Muscle of leg (tissue), 11 donors: Measurements from ENCODE around the gene ST3GAL6. TPM values are rescaled to one million over a fixed set of nuclear protein-coding genes. Genes with fewer than 3 reads are reported as not detected.

Experiments used
- DNase-seq: peaks from one replicate; pipeline ENCODE4 v3.0.0; 2013
- H3K27ac ChIP-seq: one replicate; pipeline ENCODE4 v1.5.1; 2013; ENCODE audit warnings: mild to moderate bottlenecking, low read length, control low read depth
- H3K27me3 ChIP-seq: one replicate; pipeline ENCODE4 v1.6.1; 2013; ENCODE audit warnings: low read length; ENCODE audit not compliant: control insufficient read depth, insufficient read depth
- H3K36me3 ChIP-seq: one replicate; pipeline ENCODE4 v1.6.1; 2013; ENCODE audit warnings: low read length; ENCODE audit not compliant: control insufficient read depth, insufficient read depth
- H3K4me1 ChIP-seq: one replicate; pipeline ENCODE4 v1.6.1; 2013; ENCODE audit warnings: low read length; ENCODE audit not compliant: control insufficient read depth, insufficient read depth
- H3K4me3 ChIP-seq: one replicate; pipeline ENCODE4 v1.5.1; 2013; ENCODE audit warnings: low read length, control low read depth
- H3K9me3 ChIP-seq: replicated peaks from 2 replicates; pipeline ENCODE4 v1.6.1; 2013; ENCODE audit warnings: low read depth, low read length; ENCODE audit not compliant: control insufficient read depth
- WGBS: methylation state at CpG from one replicate; pipeline ENCODE4 v1.1.5; 2013; ENCODE audit warnings: missing lambda C conversion rate; ENCODE audit not compliant: insufficient coverage; 5-methylcytosine and 5-hydroxymethylcytosine counted together
- polyA plus RNA-seq, 8 donors: library from polyadenylated mRNA; unstranded; fragments of 120-200 nt; gene quantifications; one replicate each; pipeline versions ENCODE4 v1.2.1 to v1.2.3, GENCODE V29; 2013; ENCODE audit warnings: inconsistent platforms in 1 of 8, low replicate concordance in 1 of 8; ENCODE audit not compliant: insufficient read length in 8 of 8, insufficient read depth in 1 of 8
- total RNA-seq: library from RNA; stranded (reverse); fragments of 120-200 nt; gene quantifications from one replicate; pipeline ENCODE4 v1.2.4, GENCODE V29; 2013

The ST3GAL6 gene
- total and polyA plus RNA-seq, 9 donors: 4.3 to 9.1 (median 5.8) TPM

DNA sequence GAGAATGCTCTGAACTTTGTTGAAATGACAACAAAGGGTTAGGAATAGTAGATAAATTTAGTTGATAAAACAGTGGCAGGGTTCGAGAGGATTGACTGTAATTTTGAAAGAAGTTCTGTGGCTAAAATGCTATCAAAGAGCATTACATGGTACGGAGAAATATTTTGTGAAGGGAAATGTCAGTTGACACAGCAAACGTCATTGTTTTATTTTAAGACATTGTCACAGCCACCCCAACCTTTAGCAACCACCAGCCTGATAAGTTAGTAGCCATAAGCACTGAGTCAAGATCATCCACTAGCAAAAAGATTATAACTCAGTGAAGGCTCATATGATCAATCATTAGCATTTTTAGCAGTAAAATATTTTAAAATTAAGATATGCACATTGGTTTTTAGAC lies 8.7 kb upstream of the ST3GAL6 start:
- Histone ChIP-seq H3K4me3 (no peak overlapping the region), H3K4me1 (no peaks in the 10 kb centered on the region), H3K36me3 (no peaks in the 10 kb centered on the region), H3K27ac (no peak overlapping the region), H3K27me3 (no peaks in the 10 kb centered on the region), H3K9me3 (no peaks in the 10 kb centered on the region)
- WGBS: no CpG with 5 or more reads among the region's 3 CpGs
- no peak for DNase-seq

DNA sequence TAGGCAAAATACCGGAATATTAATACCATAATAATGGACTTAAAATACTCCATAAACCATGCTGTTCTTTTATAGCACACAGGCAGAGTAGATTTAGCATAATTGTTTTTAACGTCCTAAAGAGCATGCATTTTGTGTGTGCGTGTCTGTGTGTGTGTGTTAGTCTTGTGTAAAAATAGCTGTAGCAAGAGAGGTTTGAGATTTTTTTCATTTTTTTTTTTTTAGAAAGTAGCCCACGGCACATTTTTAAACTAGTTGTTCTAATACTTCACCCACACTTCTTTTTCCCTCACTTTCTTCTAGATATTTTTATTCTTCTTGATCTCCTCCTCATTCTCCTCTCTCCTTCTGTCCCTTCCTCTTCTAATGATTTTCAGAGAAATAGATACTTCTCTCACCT lies 7.5 kb upstream of the ST3GAL6 start:
- Histone ChIP-seq H3K9me3 (no peaks in the 10 kb centered on the region), H3K4me1 (no peaks in the 10 kb centered on the region), H3K27ac (no peak overlapping the region), H3K27me3 (no peaks in the 10 kb centered on the region), H3K4me3 (no peak overlapping the region), H3K36me3 (no peaks in the 10 kb centered on the region)
- no peak for DNase-seq
- no CpG with 5 or more reads among the region's 4 CpGs for WGBS

DNA sequence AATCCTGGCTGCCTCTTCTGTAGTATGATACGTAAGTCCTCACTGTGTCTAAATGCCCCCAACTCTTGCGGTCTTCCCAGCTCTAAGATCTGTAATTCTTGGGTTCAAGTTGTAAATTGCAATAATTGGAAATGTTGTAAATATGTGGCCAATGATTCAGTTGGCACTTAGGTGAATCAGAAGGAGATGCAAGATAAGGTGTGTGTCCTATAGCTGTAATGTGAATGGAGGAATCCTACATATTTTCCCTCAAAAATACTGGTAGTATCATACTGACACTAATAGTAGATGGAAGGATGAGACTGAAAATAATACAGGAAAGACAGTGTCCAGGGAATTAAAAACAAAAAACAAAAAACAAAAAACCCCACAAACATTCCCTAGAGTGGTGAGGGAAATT lies 3.5 kb upstream of the ST3GAL6 start:
- Histone ChIP-seq H3K36me3 (no peaks in the 10 kb centered on the region), H3K9me3 (no peaks in the 10 kb centered on the region), H3K27me3 (no peaks in the 10 kb centered on the region), H3K4me1 (no peaks in the 10 kb centered on the region), H3K27ac (no peak overlapping the region), H3K4me3 (no peak overlapping the region)
- DNase-seq: no peak
- 100% methylated on average over 2 of the region's 2 CpGs for WGBS

DNA sequence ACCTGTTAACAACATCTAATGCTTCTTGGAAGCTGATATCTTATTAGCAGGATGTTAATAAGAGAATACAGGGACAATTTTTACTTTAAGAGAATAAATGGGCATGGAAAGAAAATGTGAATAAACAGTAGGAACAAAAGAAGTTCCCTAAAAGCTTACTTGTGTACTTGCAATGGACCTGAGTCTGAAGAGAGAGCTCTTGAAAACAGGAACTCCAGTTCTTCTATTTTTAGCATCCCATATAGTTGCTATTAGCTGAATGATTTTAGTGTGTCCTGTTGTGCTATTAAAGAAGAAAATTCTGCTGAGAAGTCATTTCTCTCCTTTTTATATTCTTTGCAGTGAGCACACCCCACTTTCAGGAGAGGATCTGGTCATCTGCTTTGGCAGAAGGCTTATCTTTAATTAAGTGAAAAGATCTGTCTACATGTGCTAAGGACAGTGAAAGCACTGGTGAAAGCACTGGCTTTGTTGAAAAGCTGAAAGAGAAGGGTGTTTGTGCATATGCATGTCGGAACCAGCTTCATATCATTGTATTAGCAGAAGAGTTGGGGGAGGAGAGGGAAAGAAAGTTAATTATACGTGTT lies 1.4 kb upstream of the ST3GAL6 start:
- Histone ChIP-seq H3K4me3 (no peak overlapping the region), H3K27ac (peak overlapping the region; percentile 40), H3K4me1 (no peaks in the 10 kb centered on the region), H3K27me3 (no peaks in the 10 kb centered on the region), H3K9me3 (no peaks in the 10 kb centered on the region), H3K36me3 (no peaks in the 10 kb centered on the region)
- peak; percentile 38 for DNase-seq
- no CpG with 5 or more reads among the region's 2 CpGs for WGBS

DNA sequence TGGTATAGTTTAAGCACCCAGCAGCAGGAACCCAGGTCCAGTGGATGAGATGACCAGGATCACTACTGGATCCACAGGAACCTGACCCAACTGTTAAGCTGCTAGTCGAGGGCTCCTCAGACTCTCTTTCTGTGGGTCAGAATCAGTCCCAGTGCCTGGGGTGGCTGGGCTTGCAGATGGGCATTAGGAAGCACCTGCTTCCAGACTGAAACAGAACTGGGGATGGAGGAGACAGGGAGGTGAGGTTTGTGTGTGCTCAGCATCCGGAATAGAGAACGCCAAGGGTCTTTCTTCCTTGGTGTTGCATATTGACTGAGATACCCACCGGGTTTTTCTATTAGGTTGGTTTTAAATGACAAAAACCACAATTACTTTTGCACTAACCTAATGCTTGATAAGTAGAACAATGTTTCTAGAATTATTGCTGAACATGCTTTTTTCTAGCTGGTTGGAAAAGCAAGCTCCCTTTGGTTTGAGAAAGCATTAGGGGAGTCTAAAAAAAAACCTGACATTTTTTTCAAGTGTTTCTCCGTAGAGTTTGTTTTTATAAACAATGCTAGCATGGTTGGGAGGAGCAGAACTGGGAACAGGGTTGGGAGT lies 779 bp downstream of the ST3GAL6 start:
- no peak for DNase-seq
- Histone ChIP-seq H3K27ac (no peak overlapping the region), H3K27me3 (no peaks in the 10 kb centered on the region), H3K9me3 (no peaks in the 10 kb centered on the region), H3K4me1 (no peaks in the 10 kb centered on the region), H3K4me3 (peak overlapping the region; percentile 9), H3K36me3 (no peaks in the 10 kb centered on the region)
- 32% methylated on average over 2 of the region's 5 CpGs for WGBS

DNA sequence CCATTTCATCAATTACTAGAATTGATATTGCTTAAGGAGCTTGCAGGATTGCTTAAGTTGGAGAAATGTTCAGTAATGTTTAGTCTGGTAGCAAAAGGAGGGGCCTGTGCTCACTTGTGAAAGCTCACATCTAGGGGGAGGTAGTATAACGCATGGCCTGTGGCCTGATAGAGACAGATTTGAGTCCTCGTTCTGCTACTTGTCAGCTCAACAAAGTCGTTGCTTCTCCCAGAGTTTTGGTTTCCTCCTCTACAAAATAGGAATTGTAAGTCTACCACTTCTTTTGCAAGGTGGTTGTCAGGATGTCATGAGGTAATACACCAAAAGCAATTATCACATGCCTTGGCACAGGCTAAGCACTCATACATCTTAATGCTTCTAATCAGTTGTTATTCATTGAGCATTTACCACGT lies 1.3 kb downstream of the ST3GAL6 start:
- Histone ChIP-seq H3K36me3 (no peaks in the 10 kb centered on the region), H3K4me1 (no peaks in the 10 kb centered on the region), H3K9me3 (no peaks in the 10 kb centered on the region), H3K27ac (no peak overlapping the region), H3K4me3 (no peak overlapping the region), H3K27me3 (no peaks in the 10 kb centered on the region)
- no CpG with 5 or more reads among the region's 4 CpGs for WGBS
- no peak for DNase-seq

DNA sequence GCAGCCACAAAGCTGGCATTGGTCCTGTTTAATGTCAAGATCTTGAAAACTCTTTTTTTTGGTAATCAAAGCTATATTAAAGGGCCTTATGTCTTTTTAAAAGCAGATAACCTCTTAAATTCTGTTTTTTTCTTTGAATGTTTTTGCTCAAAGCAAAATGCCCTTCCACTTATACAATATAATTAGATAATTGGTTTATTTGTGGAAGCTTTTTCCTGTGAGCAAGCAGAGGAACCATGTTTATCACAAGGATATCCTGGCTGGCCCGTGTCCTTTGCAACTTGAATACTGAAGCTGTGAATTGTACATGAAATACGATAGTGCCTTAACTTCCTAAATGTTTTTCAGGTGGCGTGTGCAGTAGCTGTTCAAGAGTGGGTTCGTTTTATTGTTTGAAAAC lies 2.6 kb downstream of the ST3GAL6 start:
- Histone ChIP-seq H3K27me3 (no peaks in the 10 kb centered on the region), H3K4me1 (no peaks in the 10 kb centered on the region), H3K4me3 (no peak overlapping the region), H3K9me3 (no peaks in the 10 kb centered on the region), H3K27ac (no peak overlapping the region), H3K36me3 (no peaks in the 10 kb centered on the region)
- WGBS: 60% methylated on average over 1 of the region's 4 CpGs
- DNase-seq: no peak

DNA sequence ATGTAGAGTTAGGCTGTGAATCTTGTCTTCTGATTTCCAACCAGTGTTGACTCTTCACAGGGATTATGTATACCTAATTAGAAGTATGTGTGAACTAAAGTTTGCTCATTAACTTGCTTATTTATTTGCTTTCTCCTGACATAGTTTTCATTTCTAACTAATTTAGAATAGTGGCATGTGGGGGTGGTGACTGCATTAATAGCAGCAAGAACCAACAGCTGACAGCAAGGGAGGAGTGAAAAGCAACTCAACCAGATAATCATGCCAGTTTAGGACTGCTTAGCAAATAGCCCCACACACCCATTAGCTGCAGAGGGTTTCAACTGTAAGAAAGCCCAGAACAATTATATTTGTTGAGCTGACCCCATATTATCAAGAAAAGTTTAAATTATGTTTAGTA lies 3.8 kb downstream of the ST3GAL6 start:
- no peaks in the 10 kb centered on the region for H3K27me3 ChIP-seq
- no peaks in the 10 kb centered on the region for H3K4me1 ChIP-seq
- no peaks in the 10 kb centered on the region for H3K9me3 ChIP-seq
- no peaks in the 10 kb centered on the region for H3K36me3 ChIP-seq
- H3K27ac ChIP-seq: no peak overlapping the region
- DNase-seq: no peak
- H3K4me3 ChIP-seq: no peak overlapping the region

DNA sequence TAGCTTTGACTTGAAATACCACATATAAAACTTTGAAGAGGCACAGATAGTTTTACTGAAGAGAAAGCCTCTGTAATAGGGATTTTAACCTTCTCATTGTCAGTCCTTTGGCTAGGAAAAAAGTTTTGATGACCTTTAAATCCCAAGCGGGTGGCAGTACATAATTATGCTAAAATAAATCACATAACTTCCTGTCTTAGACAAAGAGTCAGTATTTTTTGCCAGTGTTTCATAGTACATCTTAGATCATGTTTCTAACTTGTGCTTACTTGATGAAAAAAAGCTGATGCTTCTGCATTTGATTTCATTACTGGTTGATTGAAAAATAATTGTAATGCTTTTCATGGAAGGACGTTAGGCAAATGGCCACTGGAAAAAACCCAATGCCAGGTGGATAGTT lies 5.8 kb downstream of the ST3GAL6 start:
- DNase-seq: no peak
- Histone ChIP-seq H3K4me3 (no peak overlapping the region), H3K9me3 (no peaks in the 10 kb centered on the region), H3K27ac (no peak overlapping the region), H3K27me3 (no peaks in the 10 kb centered on the region), H3K4me1 (no peaks in the 10 kb centered on the region), H3K36me3 (no peaks in the 10 kb centered on the region)
- 83% methylated on average over 1 of the region's 2 CpGs for WGBS

DNA sequence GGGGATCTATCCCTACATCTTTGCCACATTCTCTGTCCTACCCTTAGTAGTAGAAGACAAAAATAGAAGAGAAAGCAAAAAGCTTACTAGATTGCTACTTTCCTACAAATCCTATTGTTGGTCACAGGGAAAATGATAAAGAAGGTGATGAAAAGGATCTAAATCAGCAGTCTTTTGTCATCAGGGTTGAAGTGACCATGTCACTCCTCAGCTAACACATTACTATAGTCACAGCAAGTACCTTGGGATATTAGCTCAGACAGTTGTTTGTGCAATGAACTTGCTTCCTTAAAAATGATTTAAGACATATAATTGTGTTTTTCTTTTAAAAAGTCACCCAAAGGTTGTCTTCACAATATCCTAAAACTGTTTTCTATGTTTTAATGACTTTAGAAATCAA lies 6.3 kb downstream of the ST3GAL6 start:
- Histone ChIP-seq H3K27me3 (no peaks in the 10 kb centered on the region), H3K36me3 (no peaks in the 10 kb centered on the region), H3K4me3 (no peak overlapping the region), H3K4me1 (no peaks in the 10 kb centered on the region), H3K9me3 (no peaks in the 10 kb centered on the region), H3K27ac (no peak overlapping the region)
- DNase-seq: no peak
